H9 (cell line): ENCODE results near the gene SEZ6. TPM values are rescaled to one million over a fixed set of nuclear protein-coding genes. Genes with fewer than 3 reads are reported as not detected.

Source experiments
- DNase-seq: peaks from one replicate; pipeline ENCODE4 v3.0.0-alpha.2; 2017
- H2AFZ ChIP-seq: one replicate; pipeline ENCODE4 v1.6.1; 2013; ENCODE audit warnings: mild to moderate bottlenecking, low read length, control low read depth, moderate library complexity
- H2AK5ac ChIP-seq: 2 replicates; pipeline ENCODE4 v1.6.1; 2013; ENCODE audit warnings: low read length, control low read depth, mixed read lengths; ENCODE audit not compliant: insufficient read length
- H2BK120ac ChIP-seq: one replicate; pipeline ENCODE4 v1.6.1; 2013; ENCODE audit warnings: low read depth, mild to moderate bottlenecking, low read length, control low read depth, inconsistent platforms; ENCODE audit not compliant: poor library complexity, severe bottlenecking
- H2BK12ac ChIP-seq: 2 replicates; pipeline ENCODE4 v1.6.1; 2013; ENCODE audit warnings: low read length, control low read depth, mixed read lengths, low read depth; ENCODE audit not compliant: insufficient read length
- H2BK15ac ChIP-seq: 2 replicates; pipeline ENCODE4 v1.6.1; 2013; ENCODE audit warnings: low read depth, low read length, control low read depth
- H2BK20ac ChIP-seq: one replicate; pipeline ENCODE4 v1.6.1; 2013; ENCODE audit warnings: low read depth, mild to moderate bottlenecking, low read length, control low read depth, inconsistent platforms; ENCODE audit not compliant: poor library complexity, severe bottlenecking
- H2BK5ac ChIP-seq: 2 replicates; pipeline ENCODE4 v1.6.1; 2013; ENCODE audit warnings: low read length, control low read depth, mixed read lengths; ENCODE audit not compliant: insufficient read length
- H3K14ac ChIP-seq: 2 replicates; pipeline ENCODE4 v1.6.1; 2013; ENCODE audit warnings: low read length, control low read depth; ENCODE audit not compliant: insufficient read depth
- H3K18ac ChIP-seq: 2 replicates; pipeline ENCODE4 v1.6.1; 2013; ENCODE audit warnings: low read depth, mild to moderate bottlenecking, mixed read lengths, low read length, control low read depth; ENCODE audit not compliant: insufficient read length
- H3K23ac ChIP-seq: 2 replicates; pipeline ENCODE4 v1.6.1; 2013; ENCODE audit warnings: low read length, control low read depth, mixed read lengths, low read depth; ENCODE audit not compliant: insufficient read length
- H3K23me2 ChIP-seq: 2 replicates; pipeline ENCODE4 v1.6.1; 2013; ENCODE audit warnings: low read depth, mild to moderate bottlenecking, mixed read lengths, low read length, control low read depth; ENCODE audit not compliant: insufficient read length, poor library complexity, severe bottlenecking
- H3K27ac ChIP-seq: 2 replicates; pipeline ENCODE4 v1.5.1; 2013; ENCODE audit warnings: low read length, control low read depth, mixed read lengths, low read depth; ENCODE audit not compliant: insufficient read length
- H3K27me3 ChIP-seq: 2 replicates; pipeline ENCODE4 v1.6.1; 2013; ENCODE audit warnings: low read length, control low read depth, inconsistent platforms; ENCODE audit not compliant: insufficient read depth
- H3K4ac ChIP-seq: 2 replicates; pipeline ENCODE4 v1.6.1; 2013; ENCODE audit warnings: low read depth, mild to moderate bottlenecking, control low read depth, inconsistent platforms, low read length, moderate library complexity
- H3K4me1 ChIP-seq: 2 replicates; pipeline ENCODE4 v1.6.1; 2013; ENCODE audit warnings: low read length, control low read depth, inconsistent platforms; ENCODE audit not compliant: insufficient read depth
- H3K4me2 ChIP-seq: 2 replicates; pipeline ENCODE4 v1.6.1; 2013; ENCODE audit warnings: low read length, control low read depth, mixed read lengths; ENCODE audit not compliant: insufficient read length, insufficient read depth
- H3K56ac ChIP-seq: 2 replicates; pipeline ENCODE4 v1.6.1; 2013; ENCODE audit warnings: low read depth, mild to moderate bottlenecking, mixed read lengths, low read length, control low read depth; ENCODE audit not compliant: insufficient read length
- H3K79me1 ChIP-seq: 2 replicates; pipeline ENCODE4 v1.6.1; 2013; ENCODE audit warnings: low read depth, mild to moderate bottlenecking, moderate library complexity, low read length, control low read depth, inconsistent platforms; ENCODE audit not compliant: insufficient read depth, poor library complexity, severe bottlenecking
- H3K79me2 ChIP-seq: 2 replicates; pipeline ENCODE4 v1.6.1; 2013; ENCODE audit warnings: low read length, control low read depth, inconsistent platforms; ENCODE audit not compliant: insufficient read depth
- H3K9ac ChIP-seq: 2 replicates; pipeline ENCODE4 v1.6.1; 2013; ENCODE audit warnings: low read length, control low read depth, mixed read lengths; ENCODE audit not compliant: insufficient read length; ENCODE audit errors: extremely low read depth
- H3K9me3 ChIP-seq: one replicate; pipeline ENCODE4 v1.6.1; 2013; ENCODE audit warnings: low read depth, low read length, inconsistent platforms; ENCODE audit not compliant: control insufficient read depth
- H3T11ph ChIP-seq: one replicate; pipeline ENCODE4 v1.6.1; 2013; ENCODE audit warnings: mild to moderate bottlenecking, low read length, control low read depth, inconsistent platforms
- H4K20me1 ChIP-seq: one replicate; pipeline ENCODE4 v1.6.1; 2013; ENCODE audit not compliant: control insufficient read depth, insufficient read length, insufficient read depth
- H4K5ac ChIP-seq: 2 replicates; pipeline ENCODE4 v1.6.1; 2013; ENCODE audit warnings: low read depth, mild to moderate bottlenecking, mixed read lengths, low read length, control low read depth; ENCODE audit not compliant: insufficient read length
- H4K8ac ChIP-seq: replicated peaks from 2 replicates; pipeline ENCODE4 v1.6.1; 2013; ENCODE audit warnings: low read length, control low read depth, mixed read lengths, low read depth; ENCODE audit not compliant: insufficient read length
- H4K91ac ChIP-seq: 2 replicates; pipeline ENCODE4 v1.6.1; 2013; ENCODE audit warnings: low read depth, mild to moderate bottlenecking, moderate library complexity, mixed read lengths, low read length, control low read depth; ENCODE audit not compliant: insufficient read length
- H3K27ac Mint-ChIP-seq, 3 experiments: 2 replicates in 2 of 3; 3 replicates in 1 of 3; pipeline ENCODE4 v1.8.0; 2020 to 2021; ENCODE audit warnings: mixed read lengths in 3 of 3, mild to moderate bottlenecking in 1 of 3, moderate library complexity in 1 of 3
- H3K27me3 Mint-ChIP-seq: 2 replicates; pipeline ENCODE4 v1.8.0; 2021; ENCODE audit warnings: low read depth, mild to moderate bottlenecking, moderate library complexity, mixed read lengths
- H3K36me3 Mint-ChIP-seq, 3 experiments: 2 replicates in 2 of 3; 3 replicates in 1 of 3; pipeline ENCODE4 v1.8.0; 2020 to 2021; ENCODE audit warnings: low read depth in 3 of 3, mixed read lengths in 3 of 3; ENCODE audit not compliant: insufficient read depth in 1 of 3
- H3K4me1 Mint-ChIP-seq, 2 experiments: 2 replicates each; pipeline ENCODE4 v1.8.0; 2020; ENCODE audit warnings: mixed read lengths in 2 of 2
- H3K4me3 Mint-ChIP-seq, 2 experiments: 2 replicates in 1 of 2; 3 replicates in 1 of 2; pipeline ENCODE4 v1.8.0; 2020 to 2021; ENCODE audit warnings: mild to moderate bottlenecking in 2 of 2, mixed read lengths in 2 of 2, moderate library complexity in 1 of 2
- H3K9me3 Mint-ChIP-seq, 2 experiments: 2 replicates in 1 of 2; 3 replicates in 1 of 2; pipeline ENCODE4 v1.8.0; 2020; ENCODE audit warnings: mild to moderate bottlenecking in 2 of 2, mixed read lengths in 2 of 2, moderate library complexity in 1 of 2
- WGBS: extraction: QIAGEN DNeasy Blood & Tissue Kit; methylation state at CpG from one replicate; pipeline ENCODE4 v1.1.7; 2013; ENCODE audit warnings: missing lambda C conversion rate, low lambda C conversion rate, mixed read lengths; ENCODE audit not compliant: insufficient read length; ENCODE audit errors: extremely low coverage; 5-methylcytosine and 5-hydroxymethylcytosine counted together
- total RNA-seq: library from RNA; stranded (reverse); gene quantifications from 2 replicates; pipeline ENCODE4 v1.2.1, GENCODE V29; 2021
- TF ChIP-seq, protein P1 (sequence below): fragments of 200-600 bp; sonication (generic); conservative IDR thresholded peaks from 3 replicates; pipeline ENCODE4 v1.8.0; 2021; ENCODE audit warnings: antibody characterized with exemption, mild to moderate bottlenecking

The SEZ6 gene
- total RNA-seq, 1 experiment from 2014 or later, result 1.8 TPM

DNA sequence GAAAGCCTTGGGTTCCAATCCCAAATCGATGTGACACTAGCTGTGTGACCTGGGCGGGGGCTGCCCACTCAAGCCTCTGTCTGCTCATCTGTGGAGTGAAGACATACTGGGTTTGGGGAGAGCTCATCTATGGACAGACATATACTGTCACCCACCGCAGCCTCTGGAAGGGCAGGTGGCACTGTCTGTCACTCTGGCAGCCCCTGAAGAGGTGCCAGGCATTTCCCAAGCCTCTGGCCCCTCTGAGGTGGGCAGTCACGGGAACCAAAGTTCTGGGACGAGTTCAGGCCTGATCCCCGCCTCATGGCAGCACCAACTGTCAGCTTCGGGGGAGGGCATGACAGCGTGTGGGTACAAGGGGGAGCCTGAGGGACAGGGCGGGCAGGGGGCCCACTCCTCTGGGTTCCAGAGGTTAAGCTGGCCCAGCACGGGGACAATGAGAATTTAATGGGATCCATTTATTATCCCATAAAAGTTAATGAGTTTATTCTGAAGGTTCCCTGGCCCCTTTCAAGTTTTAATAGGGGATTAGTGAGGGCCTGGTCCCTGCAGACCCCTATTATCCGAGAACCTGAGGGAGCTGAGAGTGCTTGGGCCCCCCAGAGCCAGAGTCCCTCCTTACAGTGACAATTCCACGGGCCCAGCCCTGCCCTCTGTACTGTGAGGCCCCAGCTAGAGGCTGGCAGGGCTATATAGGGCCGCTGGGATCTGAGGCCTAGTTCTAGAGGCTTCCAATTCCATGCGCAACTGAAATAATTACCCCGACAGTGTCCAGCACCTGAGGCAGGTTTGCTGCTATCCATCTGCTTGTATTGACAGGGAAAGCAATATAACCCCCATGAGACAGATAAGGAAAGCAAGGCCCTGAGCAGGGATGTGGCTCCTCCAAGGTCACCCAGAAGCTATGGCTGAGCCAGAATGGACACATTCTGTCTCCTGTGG, 18.8 kb downstream of the SEZ6 start:
- no peak overlapping the region for H3K4ac ChIP-seq
- peaks cover 0 to 2% of the 10 kb centered on the region in 2 experiments; a peak in 1 of 5 replicates for H3K9me3 Mint-ChIP-seq

More for the DNA sequence above, 18.8 kb downstream of the SEZ6 start:
- H3K79me1 ChIP-seq, result no peaks in the 10 kb centered on the region
- H3K36me3 Mint-ChIP-seq, result no peaks in the 10 kb centered on the region; a peak in 1 of 7 replicates
- H3K27ac Mint-ChIP-seq, result peak overlapping the region in 1 of 3 experiments; percentile 87; a peak in 2 of 7 replicates
- H2BK12ac ChIP-seq, result no peak overlapping the region
- peaks cover 42 to 54% of the 10 kb centered on the region in 2 experiments for H3K4me1 Mint-ChIP-seq
- H3K23ac ChIP-seq, result no peak overlapping the region
- H3K4me1 ChIP-seq, result peaks cover 4% of the 10 kb centered on the region; the same call in 1 of the 2 replicates
- peak overlapping the region in 1 of 2 experiments; percentile 35; a peak in 1 of 5 replicates for H3K4me3 Mint-ChIP-seq
- no peak overlapping the region for H2BK120ac ChIP-seq
- no peak overlapping the region for H3K27ac ChIP-seq
- no peak overlapping the region for H4K91ac ChIP-seq
- H3K14ac ChIP-seq, result no peak overlapping the region
- no peak overlapping the region for H3K56ac ChIP-seq
- no peak overlapping the region for H3K18ac ChIP-seq
- H4K20me1 ChIP-seq, result no peaks in the 10 kb centered on the region
- no peak overlapping the region for H2BK20ac ChIP-seq
- H3K27me3 Mint-ChIP-seq, result peaks cover 8% of the 10 kb centered on the region
- TF ChIP-seq, protein P1, sequence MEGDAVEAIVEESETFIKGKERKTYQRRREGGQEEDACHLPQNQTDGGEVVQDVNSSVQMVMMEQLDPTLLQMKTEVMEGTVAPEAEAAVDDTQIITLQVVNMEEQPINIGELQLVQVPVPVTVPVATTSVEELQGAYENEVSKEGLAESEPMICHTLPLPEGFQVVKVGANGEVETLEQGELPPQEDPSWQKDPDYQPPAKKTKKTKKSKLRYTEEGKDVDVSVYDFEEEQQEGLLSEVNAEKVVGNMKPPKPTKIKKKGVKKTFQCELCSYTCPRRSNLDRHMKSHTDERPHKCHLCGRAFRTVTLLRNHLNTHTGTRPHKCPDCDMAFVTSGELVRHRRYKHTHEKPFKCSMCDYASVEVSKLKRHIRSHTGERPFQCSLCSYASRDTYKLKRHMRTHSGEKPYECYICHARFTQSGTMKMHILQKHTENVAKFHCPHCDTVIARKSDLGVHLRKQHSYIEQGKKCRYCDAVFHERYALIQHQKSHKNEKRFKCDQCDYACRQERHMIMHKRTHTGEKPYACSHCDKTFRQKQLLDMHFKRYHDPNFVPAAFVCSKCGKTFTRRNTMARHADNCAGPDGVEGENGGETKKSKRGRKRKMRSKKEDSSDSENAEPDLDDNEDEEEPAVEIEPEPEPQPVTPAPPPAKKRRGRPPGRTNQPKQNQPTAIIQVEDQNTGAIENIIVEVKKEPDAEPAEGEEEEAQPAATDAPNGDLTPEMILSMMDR, result no peak
- H2BK15ac ChIP-seq, result no peak overlapping the region
- WGBS, result no CpG with 5 or more reads among the region's 15 CpGs
- no peak overlapping the region for H3K4me2 ChIP-seq
- H2AFZ ChIP-seq, result no peak overlapping the region
- H2BK5ac ChIP-seq, result no peak overlapping the region
- H3K9ac ChIP-seq, result no peak overlapping the region
- no peaks in the 10 kb centered on the region for H3K9me3 ChIP-seq
- no peak overlapping the region for H3T11ph ChIP-seq
- no peak overlapping the region for H4K8ac ChIP-seq
- H3K27me3 ChIP-seq, result no peaks in the 10 kb centered on the region
- no peak overlapping the region for H4K5ac ChIP-seq
- no peak overlapping the region for H2AK5ac ChIP-seq
- no peaks in the 10 kb centered on the region for H3K79me2 ChIP-seq
- DNase-seq, result no peak
- H3K23me2 ChIP-seq, result no peaks in the 10 kb centered on the region
